GM21390 (cell line): Measurements from ENCODE around the gene ARSB.

ENCODE experiments used
- ATAC-seq: cut with Tn5 transposase; IDR thresholded peaks from one replicate; pipeline ENCODE4 v1.9.1; 2021; ENCODE audit not compliant: unreplicated experiment

The ARSB gene

DNA sequence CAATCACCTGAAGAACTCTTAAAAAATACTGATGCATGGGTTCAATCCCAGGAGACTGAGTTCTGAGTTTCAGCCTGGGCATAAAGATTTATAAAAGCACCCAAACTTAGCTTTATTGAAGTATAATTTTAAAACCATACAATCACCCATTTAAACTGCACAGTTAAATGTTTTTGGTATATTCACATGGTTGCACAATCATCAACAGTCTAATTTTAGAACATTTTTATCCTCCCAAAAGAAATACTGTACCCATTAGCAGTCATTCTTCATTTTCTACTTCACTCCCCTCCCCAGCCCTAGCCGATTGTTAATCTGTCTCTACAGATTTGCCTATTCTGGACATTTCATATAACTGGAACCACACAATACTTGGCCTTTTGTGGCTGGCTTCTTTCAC lies 141.7 kb downstream of the ARSB start:
- no peak for ATAC-seq

GRCh38 chr5:78841767-78842166 lies 143.3 kb downstream of the ARSB start:
- ATAC-seq = no peak

- no peak for ATAC-seq
These were observed 146.4 kb downstream of the ARSB start for GRCh38 chr5:78838753-78839152.

DNA sequence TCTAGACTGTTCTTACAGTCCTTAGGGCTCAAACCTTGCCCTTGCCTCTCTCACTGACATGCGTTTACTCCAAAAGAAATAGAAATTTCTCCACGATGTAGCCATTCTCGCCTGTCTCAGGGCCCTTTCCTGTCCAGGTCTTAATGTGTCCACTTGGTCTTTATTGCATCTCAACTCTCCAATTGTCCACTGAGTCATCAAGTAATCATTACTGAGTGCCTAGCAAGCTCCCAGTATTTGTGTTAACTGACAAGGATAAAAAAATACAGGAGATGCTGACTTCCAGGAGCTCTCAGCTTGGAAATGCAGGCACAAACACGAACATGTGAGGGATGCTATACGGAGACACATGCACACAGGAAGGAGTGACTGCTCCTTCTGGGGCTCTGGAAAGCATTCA lies 147.3 kb downstream of the ARSB start:
- no peak for ATAC-seq

GRCh38 chr5:78835176-78835575 lies 149.9 kb downstream of the ARSB start:
- ATAC-seq = no peak

- no peak for ATAC-seq
These were observed 151.8 kb downstream of the ARSB start for GRCh38 chr5:78833284-78833683.

- ATAC-seq = no peak
These were observed 154.5 kb downstream of the ARSB start for GRCh38 chr5:78830528-78831046.

- ATAC-seq = no peak
These were observed 155.1 kb downstream of the ARSB start for GRCh38 chr5:78829811-78830527.

- ATAC-seq = no peak
These were observed 157.4 kb downstream of the ARSB start for GRCh38 chr5:78827725-78828124.

- no peak for ATAC-seq
These were observed 160.3 kb downstream of the ARSB start for GRCh38 chr5:78824831-78825281.

DNA sequence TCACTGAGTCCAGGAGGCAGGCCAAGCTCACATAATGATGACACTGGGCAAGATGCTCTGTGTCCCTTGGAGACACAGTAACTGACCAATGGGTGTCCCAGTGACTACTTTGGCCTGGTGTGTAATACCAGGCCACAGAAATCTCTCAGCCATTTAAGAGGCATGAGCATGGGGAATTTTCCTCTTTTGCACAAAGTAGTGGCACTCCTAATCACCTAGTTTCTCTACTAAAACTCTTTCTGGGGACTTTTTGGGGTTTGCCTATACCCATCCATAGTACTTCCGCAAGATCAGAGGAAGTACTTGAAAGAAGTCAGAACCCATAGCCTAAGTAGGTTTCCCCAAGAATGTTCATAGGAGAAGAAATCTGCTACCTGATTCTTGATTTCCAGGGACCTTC lies 161.9 kb downstream of the ARSB start:
- no peak for ATAC-seq

GRCh38 chr5:78821536-78822021 lies 163.5 kb downstream of the ARSB start:
- ATAC-seq = no peak

DNA sequence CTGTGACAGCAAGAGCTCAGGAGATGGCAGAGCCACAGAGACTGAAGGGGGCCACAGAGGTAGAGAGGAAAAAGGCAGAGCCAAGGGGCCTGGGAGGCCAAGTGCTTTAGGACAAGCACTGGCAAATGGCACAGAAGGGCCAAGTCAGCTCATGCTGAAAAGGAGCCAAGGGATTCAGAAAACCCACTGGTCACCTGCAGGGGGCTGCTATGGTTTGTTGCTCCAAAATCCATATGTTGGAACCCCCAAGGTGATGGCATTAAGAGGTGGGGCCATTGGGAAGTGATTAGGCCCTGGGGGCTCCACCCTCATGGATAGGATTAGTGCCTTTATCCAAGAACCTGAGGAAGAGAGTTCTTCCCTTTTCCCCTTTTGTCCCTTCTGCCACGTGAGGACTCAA lies 165.4 kb downstream of the ARSB start:
- ATAC-seq = no peak

DNA sequence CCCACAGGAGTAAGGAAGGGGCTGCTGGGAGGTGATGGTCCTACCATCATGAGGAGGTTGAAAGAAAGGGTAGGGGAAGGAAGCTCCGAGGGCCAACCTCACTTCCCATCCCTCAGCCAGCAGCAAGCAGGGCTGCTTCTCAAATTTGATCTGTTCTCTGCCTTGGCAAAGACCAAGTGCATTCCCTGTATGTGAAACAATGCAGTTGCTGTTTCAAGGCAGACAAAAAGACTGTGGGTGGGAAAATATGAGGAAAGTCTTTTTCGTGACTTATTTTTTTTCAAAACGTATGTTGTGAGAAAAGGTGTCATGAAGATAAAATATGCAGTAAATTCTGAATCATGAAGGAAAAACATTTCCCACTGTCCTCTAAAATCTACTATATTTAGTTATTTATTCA lies 165.9 kb downstream of the ARSB start:
- no peak for ATAC-seq

- ATAC-seq = no peak
These were observed 168.9 kb downstream of the ARSB start for GRCh38 chr5:78816143-78816765.

- ATAC-seq = no peak
These were observed 171.1 kb downstream of the ARSB start for GRCh38 chr5:78813906-78814530.

GRCh38 chr5:78813286-78813685 lies 171.8 kb downstream of the ARSB start:
- no peak for ATAC-seq

DNA sequence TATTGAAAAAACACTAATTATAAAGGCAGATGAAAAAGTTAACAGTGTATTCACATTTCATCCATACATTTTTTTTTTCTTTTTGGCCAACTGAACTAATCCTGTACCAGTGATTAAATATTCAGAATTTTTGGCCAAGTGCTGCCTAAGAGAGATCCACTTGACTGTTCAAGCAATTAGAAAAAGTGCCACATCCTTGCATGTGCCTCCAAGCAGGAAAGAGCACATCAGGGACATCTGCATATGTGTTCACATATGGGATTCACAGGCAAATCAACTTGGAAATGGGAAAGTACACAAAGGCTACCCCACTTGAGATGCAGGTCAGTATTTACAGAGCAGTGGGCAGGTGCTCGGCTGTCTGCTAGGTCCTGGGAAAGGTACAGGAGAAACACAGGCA lies 173.2 kb downstream of the ARSB start:
- no peak for ATAC-seq

DNA sequence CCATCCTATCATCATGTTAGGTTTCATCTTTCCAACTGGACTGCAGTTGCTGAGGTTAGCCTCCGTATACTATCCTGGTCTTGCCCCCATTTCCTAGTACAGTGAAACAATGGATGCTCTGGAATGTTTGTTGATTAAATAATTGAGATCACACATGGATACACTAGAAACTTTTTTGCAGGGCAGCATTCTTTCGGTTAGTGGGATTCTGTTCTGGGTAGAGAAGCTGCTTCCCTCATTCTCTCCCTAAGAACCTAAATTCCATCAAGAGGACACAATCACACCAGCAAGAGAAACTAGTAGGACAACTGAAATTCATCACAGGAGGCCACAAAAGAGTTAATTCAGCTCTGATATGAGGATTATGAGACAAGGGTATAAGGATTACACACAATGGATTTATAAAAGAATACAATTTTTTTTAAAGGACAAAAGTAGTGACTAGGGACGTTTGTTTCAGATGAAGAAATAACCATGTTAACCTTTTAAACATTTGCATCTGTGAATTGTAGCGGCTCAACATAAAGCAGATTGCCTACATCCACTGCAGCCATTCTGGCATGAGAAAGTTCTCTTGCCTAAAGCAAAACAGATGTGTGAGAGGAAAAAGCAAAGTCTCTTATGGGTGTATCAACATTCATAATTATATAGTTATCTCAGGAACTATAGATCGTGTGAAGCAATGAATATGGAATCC lies 173.8 kb downstream of the ARSB start:
- no peak for ATAC-seq

DNA sequence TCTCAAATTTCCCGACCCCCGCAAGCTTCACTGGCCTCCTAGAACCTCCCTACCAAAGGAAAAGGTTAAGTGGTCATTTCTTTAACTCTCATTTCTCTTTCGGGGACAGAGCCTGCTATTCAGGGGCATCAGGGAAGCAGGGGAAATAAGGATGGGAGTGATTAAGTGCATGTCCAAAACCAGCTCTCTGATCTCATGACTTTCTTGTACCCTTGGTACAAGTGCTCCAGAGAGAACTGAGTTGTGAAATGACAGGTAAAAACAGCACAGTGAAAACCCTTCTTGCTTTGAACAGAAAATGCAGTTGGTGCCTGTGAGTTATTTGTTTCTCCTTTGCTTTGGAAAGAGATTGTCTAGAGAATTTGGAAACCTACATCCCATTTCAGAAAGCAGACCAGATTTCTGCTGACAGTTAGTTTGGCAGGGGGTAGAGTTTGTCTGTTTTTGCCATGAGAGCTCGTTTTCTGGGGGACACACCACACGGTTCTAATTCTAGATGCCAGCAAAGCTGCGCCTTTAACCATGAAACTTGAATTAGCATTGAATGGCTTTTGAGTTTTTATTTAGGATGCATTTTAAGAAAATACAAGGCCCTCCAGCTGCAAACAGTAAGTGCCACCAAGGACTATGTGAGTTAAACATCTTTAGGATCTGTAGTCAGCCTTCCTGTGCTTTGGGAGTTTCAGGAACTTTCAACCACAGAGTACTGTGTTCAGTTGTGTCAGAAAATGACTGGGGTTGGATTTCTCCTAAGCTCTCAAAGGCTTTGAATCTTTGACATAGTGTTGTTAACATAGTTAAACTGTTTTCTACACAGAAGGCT lies 174.8 kb downstream of the ARSB start:
- no peak for ATAC-seq
